ENCODE results near the gene TIGD2.

Gene TIGD2

DNA sequence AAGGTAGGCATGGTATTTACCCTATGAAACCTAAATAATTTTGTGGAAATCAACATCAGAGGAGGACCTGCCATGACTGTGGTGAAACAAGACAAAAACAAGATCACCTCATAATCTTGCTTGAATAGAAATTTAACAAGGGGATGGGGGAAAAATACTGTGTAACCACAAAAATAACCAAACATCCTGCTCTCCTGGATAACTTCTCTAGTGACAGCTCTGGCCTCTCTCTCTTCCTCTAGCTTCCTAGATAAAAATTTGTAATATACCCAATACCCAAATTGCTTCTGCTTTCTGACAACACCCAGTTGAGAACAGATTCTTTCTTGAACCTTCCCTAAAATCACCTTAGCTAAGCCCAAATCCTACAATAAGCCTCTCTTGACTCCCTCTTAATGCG, 11.9 kb upstream of the TIGD2 start:
- TF ChIP-seq ISL1 (CRISPR knock-in tag; IDR thresholded peaks at IDR 0.05) (no peak), SNAI2 (CRISPR knock-in tag; IDR thresholded peaks at IDR 0.05) (no peak), PPARA (CRISPR knock-in tag; IDR thresholded peaks at IDR 0.05; ENCODE audit: borderline replicate concordance) (no peak), ESRRG (CRISPR knock-in tag; IDR thresholded peaks at IDR 0.05) (no peak), ZFP30 (CRISPR knock-in tag; IDR thresholded peaks at IDR 0.05) (no peak), TCF4 (CRISPR knock-in tag; IDR thresholded peaks at IDR 0.05; ENCODE audit: borderline replicate concordance) (no peak), GLIS3 (CRISPR knock-in tag; IDR thresholded peaks at IDR 0.05) (no peak), CSDC2 (CRISPR knock-in tag; IDR thresholded peaks at IDR 0.05) (no peak), TOX (CRISPR knock-in tag; IDR thresholded peaks at IDR 0.05; ENCODE audit: borderline replicate concordance) (no peak), ZNF8 (CRISPR knock-in tag; IDR thresholded peaks at IDR 0.05) (no peak), ARNTL (CRISPR knock-in tag; IDR thresholded peaks at IDR 0.05; ENCODE audit: borderline replicate concordance, low read depth) (no peak), OSR1 (CRISPR knock-in tag; IDR thresholded peaks at IDR 0.05) (no peak), ZFP3 (CRISPR knock-in tag; IDR thresholded peaks at IDR 0.05) (no peak)
- TF ChIP-seq, protein P1, sequence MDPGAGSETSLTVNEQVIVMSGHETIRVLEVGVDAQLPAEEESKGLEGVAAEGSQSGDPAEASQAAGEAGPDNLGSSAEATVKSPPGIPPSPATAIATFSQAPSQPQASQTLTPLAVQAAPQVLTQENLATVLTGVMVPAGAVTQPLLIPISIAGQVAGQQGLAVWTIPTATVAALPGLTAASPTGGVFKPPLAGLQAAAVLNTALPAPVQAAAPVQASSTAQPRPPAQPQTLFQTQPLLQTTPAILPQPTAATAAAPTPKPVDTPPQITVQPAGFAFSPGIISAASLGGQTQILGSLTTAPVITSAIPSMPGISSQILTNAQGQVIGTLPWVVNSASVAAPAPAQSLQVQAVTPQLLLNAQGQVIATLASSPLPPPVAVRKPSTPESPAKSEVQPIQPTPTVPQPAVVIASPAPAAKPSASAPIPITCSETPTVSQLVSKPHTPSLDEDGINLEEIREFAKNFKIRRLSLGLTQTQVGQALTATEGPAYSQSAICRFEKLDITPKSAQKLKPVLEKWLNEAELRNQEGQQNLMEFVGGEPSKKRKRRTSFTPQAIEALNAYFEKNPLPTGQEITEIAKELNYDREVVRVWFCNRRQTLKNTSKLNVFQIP (CRISPR knock-in tag; IDR thresholded peaks at IDR 0.05; ENCODE audit: borderline replicate concordance, low read depth) = no peak
- no peak for ATAC-seq

DNA sequence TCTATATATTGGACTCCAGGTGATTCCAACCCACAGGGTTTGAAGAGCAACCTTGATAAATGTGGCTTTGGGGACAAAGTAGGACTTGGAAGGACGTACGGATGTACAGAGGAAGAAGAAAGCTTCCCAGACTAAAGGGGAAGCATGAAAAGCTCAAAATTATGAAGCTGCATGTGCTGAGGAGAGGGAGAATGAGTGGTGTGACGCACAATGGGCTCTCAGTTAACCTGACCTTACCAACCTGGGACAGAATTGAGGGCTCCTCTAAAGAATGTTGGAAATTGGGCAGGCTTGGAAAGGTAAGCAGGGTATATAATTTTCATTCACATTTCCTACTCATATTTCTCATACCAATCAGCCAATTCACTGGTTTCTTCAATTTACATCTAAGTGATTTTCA, 10.5 kb upstream of the TIGD2 start:
- TF ChIP-seq ZFP30 (CRISPR knock-in tag; IDR thresholded peaks at IDR 0.05) (no peak), ZC3H10 (CRISPR knock-in tag; IDR thresholded peaks at IDR 0.05) (no peak), TCF4 (CRISPR knock-in tag; IDR thresholded peaks at IDR 0.05; ENCODE audit: borderline replicate concordance) (no peak), ARNTL (CRISPR knock-in tag; IDR thresholded peaks at IDR 0.05; ENCODE audit: borderline replicate concordance, low read depth) (no peak), BACH2 (CRISPR knock-in tag; IDR thresholded peaks at IDR 0.05; ENCODE audit: borderline replicate concordance) (no peak), PPARA (CRISPR knock-in tag; IDR thresholded peaks at IDR 0.05; ENCODE audit: borderline replicate concordance) (no peak), ZNF70 (CRISPR knock-in tag; IDR thresholded peaks at IDR 0.05) (no peak), CSDC2 (CRISPR knock-in tag; IDR thresholded peaks at IDR 0.05) (no peak), ZFP3 (CRISPR knock-in tag; IDR thresholded peaks at IDR 0.05) (no peak), ESRRG (CRISPR knock-in tag; IDR thresholded peaks at IDR 0.05) (no peak), ZNF565 (CRISPR knock-in tag; conservative IDR thresholded peaks at IDR 0.05; ENCODE audit: low read depth) (no peak)
- TF ChIP-seq, protein P2, sequence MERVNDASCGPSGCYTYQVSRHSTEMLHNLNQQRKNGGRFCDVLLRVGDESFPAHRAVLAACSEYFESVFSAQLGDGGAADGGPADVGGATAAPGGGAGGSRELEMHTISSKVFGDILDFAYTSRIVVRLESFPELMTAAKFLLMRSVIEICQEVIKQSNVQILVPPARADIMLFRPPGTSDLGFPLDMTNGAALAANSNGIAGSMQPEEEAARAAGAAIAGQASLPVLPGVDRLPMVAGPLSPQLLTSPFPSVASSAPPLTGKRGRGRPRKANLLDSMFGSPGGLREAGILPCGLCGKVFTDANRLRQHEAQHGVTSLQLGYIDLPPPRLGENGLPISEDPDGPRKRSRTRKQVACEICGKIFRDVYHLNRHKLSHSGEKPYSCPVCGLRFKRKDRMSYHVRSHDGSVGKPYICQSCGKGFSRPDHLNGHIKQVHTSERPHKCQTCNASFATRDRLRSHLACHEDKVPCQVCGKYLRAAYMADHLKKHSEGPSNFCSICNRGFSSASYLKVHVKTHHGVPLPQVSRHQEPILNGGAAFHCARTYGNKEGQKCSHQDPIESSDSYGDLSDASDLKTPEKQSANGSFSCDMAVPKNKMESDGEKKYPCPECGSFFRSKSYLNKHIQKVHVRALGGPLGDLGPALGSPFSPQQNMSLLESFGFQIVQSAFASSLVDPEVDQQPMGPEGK (CRISPR knock-in tag; IDR thresholded peaks at IDR 0.05; ENCODE audit: borderline replicate concordance) = no peak
- TF ChIP-seq, protein P1 (CRISPR knock-in tag; IDR thresholded peaks at IDR 0.05; ENCODE audit: borderline replicate concordance, low read depth) = no peak
- TF ChIP-seq, protein P3, sequence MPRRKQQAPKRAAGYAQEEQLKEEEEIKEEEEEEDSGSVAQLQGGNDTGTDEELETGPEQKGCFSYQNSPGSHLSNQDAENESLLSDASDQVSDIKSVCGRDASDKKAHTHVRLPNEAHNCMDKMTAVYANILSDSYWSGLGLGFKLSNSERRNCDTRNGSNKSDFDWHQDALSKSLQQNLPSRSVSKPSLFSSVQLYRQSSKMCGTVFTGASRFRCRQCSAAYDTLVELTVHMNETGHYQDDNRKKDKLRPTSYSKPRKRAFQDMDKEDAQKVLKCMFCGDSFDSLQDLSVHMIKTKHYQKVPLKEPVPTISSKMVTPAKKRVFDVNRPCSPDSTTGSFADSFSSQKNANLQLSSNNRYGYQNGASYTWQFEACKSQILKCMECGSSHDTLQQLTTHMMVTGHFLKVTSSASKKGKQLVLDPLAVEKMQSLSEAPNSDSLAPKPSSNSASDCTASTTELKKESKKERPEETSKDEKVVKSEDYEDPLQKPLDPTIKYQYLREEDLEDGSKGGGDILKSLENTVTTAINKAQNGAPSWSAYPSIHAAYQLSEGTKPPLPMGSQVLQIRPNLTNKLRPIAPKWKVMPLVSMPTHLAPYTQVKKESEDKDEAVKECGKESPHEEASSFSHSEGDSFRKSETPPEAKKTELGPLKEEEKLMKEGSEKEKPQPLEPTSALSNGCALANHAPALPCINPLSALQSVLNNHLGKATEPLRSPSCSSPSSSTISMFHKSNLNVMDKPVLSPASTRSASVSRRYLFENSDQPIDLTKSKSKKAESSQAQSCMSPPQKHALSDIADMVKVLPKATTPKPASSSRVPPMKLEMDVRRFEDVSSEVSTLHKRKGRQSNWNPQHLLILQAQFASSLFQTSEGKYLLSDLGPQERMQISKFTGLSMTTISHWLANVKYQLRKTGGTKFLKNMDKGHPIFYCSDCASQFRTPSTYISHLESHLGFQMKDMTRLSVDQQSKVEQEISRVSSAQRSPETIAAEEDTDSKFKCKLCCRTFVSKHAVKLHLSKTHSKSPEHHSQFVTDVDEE (CRISPR knock-in tag; IDR thresholded peaks at IDR 0.05) = no peak
- no peak for ATAC-seq

DNA sequence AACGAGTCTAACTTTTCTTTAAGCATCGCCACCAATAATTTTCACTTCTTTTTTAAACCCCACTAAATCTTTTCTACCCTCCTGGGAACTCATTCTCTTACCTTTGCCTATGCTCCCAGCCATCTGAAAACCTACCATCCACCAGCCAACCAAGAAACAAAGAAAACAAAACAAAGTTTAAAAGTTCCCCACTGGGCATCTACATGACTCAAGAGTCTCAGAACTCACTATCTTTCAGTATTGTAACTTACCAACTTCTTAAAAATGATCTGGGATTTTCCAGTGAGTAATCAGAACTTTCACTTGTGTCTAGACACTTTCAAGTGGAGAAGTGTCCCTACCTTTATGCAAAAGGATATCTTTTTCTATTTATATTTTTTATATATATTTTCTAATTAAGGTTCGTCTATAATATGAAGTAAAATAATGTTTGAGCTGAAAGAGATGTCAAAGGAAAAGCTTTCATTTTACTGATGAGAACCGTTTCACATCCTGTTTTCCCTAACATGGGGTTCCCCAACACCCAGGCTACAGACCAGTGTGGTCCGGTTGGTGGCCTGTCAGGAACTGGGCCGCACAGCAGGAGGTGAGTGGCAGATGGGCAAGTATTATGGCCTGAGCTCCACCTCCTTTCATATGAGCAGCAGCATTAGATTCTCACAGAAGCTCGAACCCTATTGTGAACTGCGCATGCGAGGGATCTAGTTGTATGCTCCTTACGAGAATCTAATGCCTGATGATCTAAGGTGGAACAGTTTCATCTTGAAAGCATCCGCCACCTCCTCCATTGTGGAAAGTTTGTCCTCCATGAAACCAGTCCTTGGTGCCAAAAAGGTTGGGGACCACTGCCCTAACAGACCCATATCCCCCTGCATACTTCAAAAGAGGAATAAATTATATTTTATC, 9.8 kb upstream of the TIGD2 start:
- TF ChIP-seq, protein P3 (CRISPR knock-in tag; IDR thresholded peaks at IDR 0.05) = no peak
- TF ChIP-seq TOX (CRISPR knock-in tag; IDR thresholded peaks at IDR 0.05; ENCODE audit: borderline replicate concordance) (no peak), ZFP3 (CRISPR knock-in tag; IDR thresholded peaks at IDR 0.05) (no peak), PPARA (CRISPR knock-in tag; IDR thresholded peaks at IDR 0.05; ENCODE audit: borderline replicate concordance) (no peak), ISL1 (CRISPR knock-in tag; IDR thresholded peaks at IDR 0.05) (no peak), RARB (CRISPR knock-in tag; IDR thresholded peaks at IDR 0.05) (no peak)
- no peak for ATAC-seq

Measured in SK-N-SH treated with all-trans-retinoic acid at 6 μM for 48 hours (cell line).